ENCODE measurements around the gene RYR2.

RYR2 gene

DNA sequence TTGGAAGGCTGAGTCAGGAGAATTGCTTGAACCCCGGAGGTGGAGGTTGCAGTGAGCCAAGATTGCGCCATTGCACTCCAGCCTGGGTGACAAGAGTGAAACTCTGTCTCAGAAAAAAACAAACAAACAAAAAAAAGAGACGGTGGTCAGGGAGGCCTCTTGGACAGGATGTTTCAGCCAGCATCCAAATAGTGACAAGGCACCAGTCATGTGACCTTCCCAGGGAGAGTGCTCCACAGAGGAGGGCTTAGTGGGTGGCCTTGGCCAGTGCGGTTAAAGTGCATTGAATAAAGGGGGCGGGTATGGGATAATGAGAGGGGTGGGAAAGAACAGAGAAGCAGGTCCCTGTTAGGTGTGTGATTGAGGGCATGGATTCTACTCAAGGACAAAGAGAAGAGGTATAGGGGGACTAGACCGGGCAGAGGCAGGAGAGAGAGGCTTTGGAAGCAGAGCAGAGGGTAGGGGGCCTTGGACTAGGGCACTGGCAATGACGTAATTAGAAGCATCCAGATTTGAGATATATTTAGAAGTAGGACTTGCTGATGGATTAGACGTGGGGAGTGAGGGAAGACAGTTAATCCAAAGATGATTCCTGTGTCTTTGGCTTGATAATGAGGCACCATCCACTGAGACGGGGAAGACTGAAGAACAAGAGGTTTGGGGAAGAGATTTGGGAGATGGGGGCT lies 12.0 kb upstream of the RYR2 start:
- H3K27me3 ChIP-seq (replicated peaks; ENCODE audit: control insufficient read depth, insufficient read depth, low read length, poor library complexity, severe bottlenecking), result peaks cover 5% of the 10 kb centered on the region
- no peaks in the 10 kb centered on the region for H3K36me3 ChIP-seq (ENCODE audit: control insufficient read depth, insufficient read depth, low read length)
- DNase-seq, result no peak
- no peak overlapping the region for H3K4me3 ChIP-seq (ENCODE audit: insufficient read depth, low read depth, low read length, poor library complexity, severe bottlenecking)
- H3K4me1 ChIP-seq (ENCODE audit: control insufficient read depth, insufficient read depth, low read length, poor library complexity, severe bottlenecking), result no peaks in the 10 kb centered on the region
- H3K27ac ChIP-seq (ENCODE audit: insufficient read depth, low read length, poor library complexity, severe bottlenecking), result no peak overlapping the region
- H3K9me3 ChIP-seq (ENCODE audit: control insufficient read depth, low read length), result no peaks in the 10 kb centered on the region

DNA sequence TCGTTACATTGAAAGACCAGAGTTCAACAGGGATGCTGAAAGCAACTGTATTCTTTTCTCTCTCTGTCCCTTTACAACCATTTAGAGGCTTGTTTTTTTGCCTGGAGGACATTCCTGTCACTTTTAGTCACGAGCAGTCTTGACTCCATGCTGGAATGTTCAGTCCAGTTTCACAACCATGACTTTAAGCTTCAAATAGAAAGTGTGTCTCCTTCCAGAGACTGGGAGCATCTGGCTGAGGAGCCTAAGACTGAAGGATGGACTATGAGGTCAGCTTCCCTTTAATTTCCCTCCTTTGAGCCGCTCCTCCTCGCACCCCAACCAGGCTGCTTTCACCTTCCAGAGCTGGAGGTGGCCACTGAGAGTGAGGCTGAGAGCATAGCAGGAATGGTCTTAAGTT lies 10.5 kb upstream of the RYR2 start:
- no peak for DNase-seq
- H3K36me3 ChIP-seq (ENCODE audit: control insufficient read depth, insufficient read depth, low read length), result no peaks in the 10 kb centered on the region

DNA sequence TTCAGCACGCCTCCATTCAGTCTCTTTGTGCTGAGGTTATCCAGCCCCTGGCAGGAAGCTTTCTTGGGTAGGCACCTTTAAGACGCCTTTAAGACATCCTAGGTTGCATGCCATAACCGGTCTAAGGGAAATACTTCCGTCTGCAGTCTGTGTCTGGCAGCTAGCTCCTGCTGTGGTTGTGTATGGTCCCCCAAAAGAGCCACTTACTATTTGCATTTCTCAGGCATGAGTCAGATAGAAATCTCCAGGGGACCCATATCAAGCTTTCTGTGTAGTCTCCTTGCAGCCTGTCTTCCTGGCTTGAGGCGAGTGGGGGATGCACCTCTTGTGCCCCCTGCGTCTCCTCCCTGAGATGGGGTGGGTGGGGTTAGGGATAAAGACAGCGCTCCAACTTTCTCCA lies 10.0 kb upstream of the RYR2 start:
- H3K27me3 ChIP-seq (replicated peaks; ENCODE audit: control insufficient read depth, insufficient read depth, low read length, poor library complexity, severe bottlenecking), result peaks cover 5% of the 10 kb centered on the region
- no peak overlapping the region for H3K27ac ChIP-seq (ENCODE audit: insufficient read depth, low read length, poor library complexity, severe bottlenecking)
- no peak for DNase-seq
- no peaks in the 10 kb centered on the region for H3K9me3 ChIP-seq (ENCODE audit: control insufficient read depth, low read length)
- no peaks in the 10 kb centered on the region for H3K36me3 ChIP-seq (ENCODE audit: control insufficient read depth, insufficient read depth, low read length)
- H3K4me1 ChIP-seq (ENCODE audit: control insufficient read depth, insufficient read depth, low read length, poor library complexity, severe bottlenecking), result no peaks in the 10 kb centered on the region
- H3K4me3 ChIP-seq (ENCODE audit: insufficient read depth, low read depth, low read length, poor library complexity, severe bottlenecking), result no peak overlapping the region

More for the DNA sequence above, 10.5 kb upstream of the RYR2 start:
- peaks cover 5% of the 10 kb centered on the region for H3K27me3 ChIP-seq (replicated peaks; ENCODE audit: control insufficient read depth, insufficient read depth, low read length, poor library complexity, severe bottlenecking)
- H3K4me3 ChIP-seq (ENCODE audit: insufficient read depth, low read depth, low read length, poor library complexity, severe bottlenecking), result no peak overlapping the region
- no peaks in the 10 kb centered on the region for H3K9me3 ChIP-seq (ENCODE audit: control insufficient read depth, low read length)
- H3K4me1 ChIP-seq (ENCODE audit: control insufficient read depth, insufficient read depth, low read length, poor library complexity, severe bottlenecking), result no peaks in the 10 kb centered on the region
- no peak overlapping the region for H3K27ac ChIP-seq (ENCODE audit: insufficient read depth, low read length, poor library complexity, severe bottlenecking)

DNA sequence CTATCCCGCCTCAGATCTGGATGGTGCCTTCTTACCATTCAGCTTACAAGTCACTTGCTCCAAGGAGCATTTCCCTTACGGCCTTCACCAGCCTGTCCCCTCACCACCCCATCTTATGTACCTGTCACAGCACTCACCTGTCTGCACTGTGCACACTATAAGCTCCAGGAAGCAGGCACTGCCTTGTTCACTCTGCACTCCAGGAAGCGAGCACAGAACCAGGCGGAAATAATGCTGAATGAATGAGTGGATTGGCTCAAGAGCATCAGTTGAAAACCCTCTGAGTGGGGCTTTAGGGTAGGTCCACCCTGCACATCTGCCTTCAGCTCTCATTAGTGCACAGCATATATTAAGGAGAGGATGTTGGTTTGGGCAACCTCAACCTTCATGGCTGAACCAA lies 8.9 kb upstream of the RYR2 start:
- Histone ChIP-seq H3K36me3 (ENCODE audit: control insufficient read depth, insufficient read depth, low read length) (no peaks in the 10 kb centered on the region), H3K27ac (ENCODE audit: insufficient read depth, low read length, poor library complexity, severe bottlenecking) (no peak overlapping the region), H3K4me3 (ENCODE audit: insufficient read depth, low read depth, low read length, poor library complexity, severe bottlenecking) (no peak overlapping the region)

DNA sequence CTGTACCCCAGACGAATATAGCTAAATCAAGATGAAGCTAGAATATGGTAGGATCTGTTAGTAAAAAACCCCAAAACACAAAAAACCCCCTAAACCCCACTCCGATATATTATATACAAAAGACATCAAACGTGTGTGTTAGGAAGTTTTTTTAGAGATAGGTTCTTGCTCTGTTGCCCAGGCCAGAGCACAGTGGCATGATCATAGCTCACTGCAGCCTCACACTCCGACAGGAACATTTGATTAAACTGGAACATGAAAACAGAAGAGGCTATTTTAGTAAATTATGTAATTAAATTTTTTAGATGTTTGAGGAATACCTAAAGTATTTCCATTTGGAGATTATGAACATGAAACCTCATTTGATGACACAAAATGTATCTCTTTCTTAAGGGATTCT lies 8.2 kb upstream of the RYR2 start:
- H3K27me3 ChIP-seq (replicated peaks; ENCODE audit: control insufficient read depth, insufficient read depth, low read length, poor library complexity, severe bottlenecking), result peaks cover 5% of the 10 kb centered on the region

More for the DNA sequence above, 8.9 kb upstream of the RYR2 start:
- no peaks in the 10 kb centered on the region for H3K4me1 ChIP-seq (ENCODE audit: control insufficient read depth, insufficient read depth, low read length, poor library complexity, severe bottlenecking)
- DNase-seq, result no peak
- no peaks in the 10 kb centered on the region for H3K9me3 ChIP-seq (ENCODE audit: control insufficient read depth, low read length)
- H3K27me3 ChIP-seq (replicated peaks; ENCODE audit: control insufficient read depth, insufficient read depth, low read length, poor library complexity, severe bottlenecking), result peaks cover 5% of the 10 kb centered on the region

DNA sequence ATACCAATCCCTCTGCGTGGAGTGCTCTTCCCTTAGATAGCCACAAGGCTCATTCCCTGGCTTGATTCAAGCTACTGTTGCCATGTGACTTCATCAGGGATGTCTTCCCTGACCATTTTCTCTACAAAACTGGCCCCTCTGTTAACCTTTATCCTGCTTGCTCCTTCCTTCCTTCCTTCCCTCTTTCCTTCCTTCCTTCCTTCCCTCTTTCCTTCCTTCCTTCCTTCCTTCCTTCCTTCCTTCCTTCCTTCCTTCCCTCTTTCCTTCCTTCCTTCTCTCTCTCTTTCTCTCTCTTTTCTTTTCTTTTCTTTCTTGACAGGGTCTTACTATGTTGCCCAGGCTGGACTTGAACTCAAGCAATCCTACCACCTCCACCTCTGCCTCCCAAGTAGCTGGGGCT lies 6.2 kb upstream of the RYR2 start:
- no peaks in the 10 kb centered on the region for H3K36me3 ChIP-seq (ENCODE audit: control insufficient read depth, insufficient read depth, low read length)

More for the DNA sequence above, 8.2 kb upstream of the RYR2 start:
- H3K9me3 ChIP-seq (ENCODE audit: control insufficient read depth, low read length), result no peaks in the 10 kb centered on the region
- H3K4me1 ChIP-seq (ENCODE audit: control insufficient read depth, insufficient read depth, low read length, poor library complexity, severe bottlenecking), result no peaks in the 10 kb centered on the region
- H3K36me3 ChIP-seq (ENCODE audit: control insufficient read depth, insufficient read depth, low read length), result no peaks in the 10 kb centered on the region
- H3K4me3 ChIP-seq (ENCODE audit: insufficient read depth, low read depth, low read length, poor library complexity, severe bottlenecking), result no peak overlapping the region
- H3K27ac ChIP-seq (ENCODE audit: insufficient read depth, low read length, poor library complexity, severe bottlenecking), result no peak overlapping the region
- no peak for DNase-seq

DNA sequence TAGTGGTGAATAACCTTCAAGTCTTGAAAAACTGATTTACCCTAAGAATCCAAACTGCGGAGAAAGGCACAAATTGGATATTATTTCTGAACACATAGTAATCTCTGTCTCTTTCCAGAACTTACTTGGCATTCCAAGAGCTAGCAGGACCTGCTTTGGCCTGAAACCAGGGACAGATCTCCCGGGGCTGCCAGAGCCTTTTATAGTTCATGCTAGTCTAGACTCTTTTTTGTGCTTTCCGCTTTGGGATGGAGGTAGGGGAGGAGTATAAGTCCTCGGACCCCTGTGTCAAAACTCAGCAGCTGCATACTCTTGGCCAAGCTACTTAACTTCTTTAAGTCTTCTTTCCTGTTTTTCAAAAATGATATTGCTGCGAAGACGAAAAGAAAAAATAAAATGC lies 3.8 kb upstream of the RYR2 start:
- Histone ChIP-seq H3K27me3 (replicated peaks; ENCODE audit: control insufficient read depth, insufficient read depth, low read length, poor library complexity, severe bottlenecking) (peaks cover 3% of the 10 kb centered on the region), H3K4me1 (ENCODE audit: control insufficient read depth, insufficient read depth, low read length, poor library complexity, severe bottlenecking) (no peaks in the 10 kb centered on the region), H3K36me3 (ENCODE audit: control insufficient read depth, insufficient read depth, low read length) (no peaks in the 10 kb centered on the region), H3K27ac (ENCODE audit: insufficient read depth, low read length, poor library complexity, severe bottlenecking) (no peak overlapping the region), H3K4me3 (ENCODE audit: insufficient read depth, low read depth, low read length, poor library complexity, severe bottlenecking) (no peak overlapping the region), H3K9me3 (ENCODE audit: control insufficient read depth, low read length) (no peaks in the 10 kb centered on the region)
- DNase-seq, result no peak

More for the DNA sequence above, 6.2 kb upstream of the RYR2 start:
- no peaks in the 10 kb centered on the region for H3K27me3 ChIP-seq (replicated peaks; ENCODE audit: control insufficient read depth, insufficient read depth, low read length, poor library complexity, severe bottlenecking)
- H3K9me3 ChIP-seq (ENCODE audit: control insufficient read depth, low read length), result no peaks in the 10 kb centered on the region
- H3K4me3 ChIP-seq (ENCODE audit: insufficient read depth, low read depth, low read length, poor library complexity, severe bottlenecking), result no peak overlapping the region
- H3K4me1 ChIP-seq (ENCODE audit: control insufficient read depth, insufficient read depth, low read length, poor library complexity, severe bottlenecking), result no peaks in the 10 kb centered on the region
- no peak overlapping the region for H3K27ac ChIP-seq (ENCODE audit: insufficient read depth, low read length, poor library complexity, severe bottlenecking)
- DNase-seq, result no peak

DNA sequence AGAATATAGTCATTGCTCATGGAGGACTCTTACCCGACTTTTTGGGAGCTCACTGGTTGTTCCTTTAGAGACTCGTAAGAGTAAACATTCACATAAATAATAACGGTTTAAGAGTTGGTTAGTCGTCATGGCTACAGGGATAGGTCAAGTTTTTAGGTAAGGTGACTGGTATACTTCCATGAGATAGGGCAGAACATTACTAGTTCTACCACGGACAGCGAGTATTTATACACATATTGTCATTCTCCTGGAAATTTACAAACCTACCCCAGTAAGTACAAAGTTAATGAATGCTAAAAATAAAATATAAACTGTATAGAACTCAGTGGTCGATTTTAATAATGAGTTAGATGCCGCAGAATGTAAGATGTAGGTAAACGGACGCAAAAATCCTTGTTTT lies 1.2 kb upstream of the RYR2 start:
- Histone ChIP-seq H3K27ac (ENCODE audit: insufficient read depth, low read length, poor library complexity, severe bottlenecking) (no peak overlapping the region), H3K4me1 (ENCODE audit: control insufficient read depth, insufficient read depth, low read length, poor library complexity, severe bottlenecking) (no peaks in the 10 kb centered on the region), H3K27me3 (replicated peaks; ENCODE audit: control insufficient read depth, insufficient read depth, low read length, poor library complexity, severe bottlenecking) (peaks cover 3% of the 10 kb centered on the region), H3K9me3 (ENCODE audit: control insufficient read depth, low read length) (no peaks in the 10 kb centered on the region), H3K36me3 (ENCODE audit: control insufficient read depth, insufficient read depth, low read length) (no peaks in the 10 kb centered on the region), H3K4me3 (ENCODE audit: insufficient read depth, low read depth, low read length, poor library complexity, severe bottlenecking) (no peak overlapping the region)
- no peak for DNase-seq

DNA sequence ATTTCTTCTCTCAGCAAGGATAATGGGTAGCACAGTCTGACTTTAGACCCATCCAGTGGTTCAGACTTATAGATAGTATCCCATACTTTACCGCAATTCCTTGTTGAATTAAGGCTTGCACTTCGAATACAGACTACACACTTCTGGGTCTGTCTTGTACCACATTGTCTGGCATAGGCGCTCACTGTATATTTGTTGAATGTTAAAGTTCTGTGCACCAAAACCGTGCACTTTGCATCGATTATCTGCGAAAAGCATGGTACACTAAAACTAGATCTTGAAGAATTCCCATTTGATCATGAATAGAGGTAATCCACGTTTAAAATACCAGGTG lies 556 bp upstream of the RYR2 start:
- peaks cover 3% of the 10 kb centered on the region for H3K27me3 ChIP-seq (replicated peaks; ENCODE audit: control insufficient read depth, insufficient read depth, low read length, poor library complexity, severe bottlenecking)
- H3K4me1 ChIP-seq (ENCODE audit: control insufficient read depth, insufficient read depth, low read length, poor library complexity, severe bottlenecking), result no peaks in the 10 kb centered on the region
- no peak overlapping the region for H3K4me3 ChIP-seq (ENCODE audit: insufficient read depth, low read depth, low read length, poor library complexity, severe bottlenecking)
- H3K36me3 ChIP-seq (ENCODE audit: control insufficient read depth, insufficient read depth, low read length), result no peaks in the 10 kb centered on the region
- H3K27ac ChIP-seq (ENCODE audit: insufficient read depth, low read length, poor library complexity, severe bottlenecking), result no peak overlapping the region
- H3K9me3 ChIP-seq (ENCODE audit: control insufficient read depth, low read length), result no peaks in the 10 kb centered on the region
- DNase-seq, result no peak

DNA sequence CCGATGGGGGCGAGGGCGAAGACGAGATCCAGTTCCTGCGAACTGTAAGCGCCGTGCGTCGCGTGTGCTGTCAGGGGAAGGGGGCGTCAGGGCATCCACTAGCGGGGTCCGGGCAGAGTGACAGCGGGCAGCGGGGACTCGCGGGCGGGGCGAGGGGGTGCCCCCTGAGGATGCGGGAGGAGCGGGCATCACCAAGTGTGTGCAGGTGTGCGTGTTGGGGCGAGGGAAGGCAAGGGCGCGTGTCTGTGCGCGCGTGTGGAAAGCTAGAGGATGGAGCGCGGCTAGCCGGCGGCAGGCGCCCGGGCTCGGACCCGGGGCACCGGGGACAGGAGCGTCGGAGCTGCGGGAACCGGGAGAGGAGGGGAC lies 525 bp downstream of the RYR2 start:
- no peak for DNase-seq
- peaks cover 3% of the 10 kb centered on the region for H3K27me3 ChIP-seq (replicated peaks; ENCODE audit: control insufficient read depth, insufficient read depth, low read length, poor library complexity, severe bottlenecking)

More for the DNA sequence above, 525 bp downstream of the RYR2 start:
- H3K9me3 ChIP-seq (ENCODE audit: control insufficient read depth, low read length), result no peaks in the 10 kb centered on the region
- H3K4me1 ChIP-seq (ENCODE audit: control insufficient read depth, insufficient read depth, low read length, poor library complexity, severe bottlenecking), result no peaks in the 10 kb centered on the region
- no peak overlapping the region for H3K27ac ChIP-seq (ENCODE audit: insufficient read depth, low read length, poor library complexity, severe bottlenecking)
- no peaks in the 10 kb centered on the region for H3K36me3 ChIP-seq (ENCODE audit: control insufficient read depth, insufficient read depth, low read length)
- no peak overlapping the region for H3K4me3 ChIP-seq (ENCODE audit: insufficient read depth, low read depth, low read length, poor library complexity, severe bottlenecking)
